ENCODE results near the gene B3GNT5.

Gene B3GNT5

DNA sequence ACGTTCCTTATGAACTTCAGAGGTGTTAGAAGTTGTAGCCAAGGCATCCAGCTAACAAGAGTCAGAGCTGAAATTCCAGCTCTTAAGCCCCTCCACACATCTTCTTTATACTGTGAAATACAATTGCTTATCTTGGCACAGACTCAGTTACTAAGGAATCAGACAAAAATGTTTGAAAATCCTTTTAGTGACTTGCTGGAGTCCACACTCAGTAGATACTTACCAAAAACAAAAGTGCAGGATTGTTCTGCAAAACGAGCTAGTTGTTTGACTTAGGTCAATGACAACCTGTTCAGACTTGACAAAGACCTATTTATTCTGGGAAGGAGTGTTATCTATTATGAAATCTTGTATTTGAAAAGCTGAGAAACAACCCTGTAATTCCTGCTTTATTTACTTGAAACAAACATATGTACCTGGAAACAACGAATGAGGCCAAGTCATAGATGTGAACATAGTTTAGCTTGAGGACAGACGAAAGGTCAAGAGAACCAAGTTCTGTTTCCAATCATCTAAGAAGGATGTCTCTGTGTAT, 38.5 kb downstream of the B3GNT5 start:
- no peak for DNase-seq (ENCODE audit: low read depth)

DNA sequence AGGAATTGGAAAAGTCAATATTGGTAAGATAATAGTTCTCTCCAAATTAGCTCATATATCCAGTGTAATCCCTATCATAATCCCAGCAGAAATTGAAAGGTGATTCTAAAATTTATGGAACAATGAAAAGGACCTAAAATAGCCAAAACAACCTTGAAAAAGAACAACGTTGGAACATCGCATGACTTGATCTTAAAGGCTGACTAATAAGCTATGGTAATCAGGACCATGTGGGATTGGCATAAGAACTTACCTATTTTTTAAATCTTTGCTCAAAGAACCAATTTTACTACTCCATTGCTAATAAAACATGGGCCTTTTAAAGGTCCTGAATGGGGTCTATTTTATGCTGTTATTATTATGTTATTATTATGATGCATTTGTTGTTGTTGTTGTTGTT, 40.9 kb downstream of the B3GNT5 start:
- no peak for DNase-seq (ENCODE audit: low read depth)

DNA sequence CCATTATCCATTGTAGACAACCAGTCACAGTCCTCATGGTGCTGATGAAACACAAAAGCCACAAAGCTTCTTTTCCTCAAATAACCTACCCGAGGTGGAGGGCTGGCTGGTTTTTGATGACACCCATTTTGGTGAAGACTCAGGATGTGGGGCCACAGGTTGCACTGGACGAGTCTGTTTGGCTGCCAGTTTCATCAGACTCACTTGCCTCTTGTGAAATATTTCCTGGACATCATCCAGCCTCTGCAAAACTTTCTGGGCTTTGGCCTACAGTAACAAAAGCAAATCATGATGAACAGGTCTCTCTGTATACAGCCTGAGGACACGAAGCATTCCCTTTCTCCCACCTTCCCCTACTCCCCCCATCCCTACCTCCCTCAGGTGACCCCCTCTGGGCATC, 42.2 kb downstream of the B3GNT5 start:
- no peak for DNase-seq (ENCODE audit: low read depth)

DNA sequence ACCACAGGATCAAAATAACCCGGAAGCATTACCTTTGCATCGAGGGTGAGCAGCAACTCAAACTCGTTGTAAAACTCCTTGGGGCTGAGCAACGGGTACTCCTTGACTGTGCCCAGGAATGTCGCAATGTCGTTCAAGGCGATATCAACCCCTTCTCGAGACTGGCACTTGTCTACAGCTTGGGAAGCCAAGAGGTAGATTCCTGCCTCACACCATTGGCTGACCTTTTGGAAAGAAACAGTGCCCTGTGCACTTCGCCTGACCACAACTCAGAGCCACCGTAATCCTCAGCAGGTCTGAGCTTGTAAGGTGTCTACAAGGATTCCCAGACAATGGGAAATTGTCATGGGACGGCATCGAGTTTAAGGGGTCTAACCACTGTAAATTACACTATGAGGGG, 43.9 kb downstream of the B3GNT5 start:
- no peak for DNase-seq (ENCODE audit: low read depth)

DNA sequence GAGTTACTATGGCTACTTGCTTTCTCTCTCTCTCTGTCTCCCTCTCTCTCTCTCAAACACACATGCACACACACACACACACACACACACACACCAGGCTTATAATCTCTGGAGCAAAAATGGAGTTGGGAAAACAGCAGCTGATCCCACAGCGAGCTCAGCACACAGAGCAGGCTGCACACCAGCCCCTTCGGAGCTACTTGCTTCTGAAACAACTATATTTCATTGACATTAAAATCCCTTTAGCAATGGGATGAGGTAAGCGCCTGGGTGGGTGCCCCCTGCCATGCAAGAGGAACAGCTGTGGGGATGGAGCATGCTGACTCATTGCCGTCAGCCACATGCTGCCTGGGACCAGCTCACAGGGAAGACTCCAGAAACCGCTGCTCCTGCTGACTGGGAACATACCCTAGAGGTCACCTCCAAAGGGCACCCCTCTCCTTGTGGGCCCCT, 45.7 kb downstream of the B3GNT5 start:
- no peak for DNase-seq (ENCODE audit: low read depth)

DNA sequence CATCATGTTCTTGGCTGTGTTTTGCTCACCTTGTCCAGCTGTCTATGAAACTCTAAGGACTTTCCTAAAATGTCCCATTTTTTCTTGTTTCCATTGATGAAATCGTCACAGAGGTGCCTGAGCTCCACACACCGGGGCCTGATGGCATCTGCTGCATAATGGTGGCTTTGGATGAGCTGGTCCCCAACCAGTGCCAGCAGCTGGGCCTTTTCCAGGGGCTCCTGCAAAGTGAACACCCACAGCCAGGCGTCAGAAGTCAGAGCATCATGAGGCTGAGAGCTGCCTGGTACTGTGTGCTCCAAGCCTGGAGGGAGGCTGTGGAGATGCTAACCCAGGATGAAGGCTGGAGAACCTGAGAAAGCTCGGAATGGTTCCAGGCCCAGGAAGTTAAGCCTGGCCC, 46.9 kb downstream of the B3GNT5 start:
- no peak for DNase-seq (ENCODE audit: low read depth)

DNA sequence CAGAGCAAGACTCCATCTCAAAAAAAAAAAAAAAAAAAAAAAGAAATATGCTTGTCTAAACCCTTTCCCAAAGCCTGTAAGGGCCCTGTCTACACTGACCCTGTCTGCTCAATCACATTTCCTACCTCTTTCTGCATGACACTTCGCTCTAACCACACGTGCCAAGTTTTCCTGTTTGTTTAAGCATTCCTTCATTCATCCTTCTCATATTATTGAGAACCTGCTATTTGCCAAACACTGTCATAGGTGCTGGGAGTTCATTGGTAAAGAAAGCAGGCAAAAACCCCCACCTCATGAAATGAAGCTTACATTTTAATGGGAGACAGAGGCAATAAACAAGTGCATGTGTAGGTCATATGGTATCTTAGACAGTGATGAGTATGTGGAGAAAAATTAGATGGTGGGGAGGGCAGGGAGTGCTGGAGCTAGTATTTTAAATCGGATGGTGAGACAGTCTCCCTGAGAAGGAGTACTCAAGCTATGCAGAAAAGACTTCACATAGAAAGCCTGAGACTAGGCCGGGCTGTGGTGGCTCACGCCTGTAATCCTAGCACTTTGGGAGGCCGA, 48.0 kb downstream of the B3GNT5 start:
- no peak for DNase-seq (ENCODE audit: low read depth)

DNA sequence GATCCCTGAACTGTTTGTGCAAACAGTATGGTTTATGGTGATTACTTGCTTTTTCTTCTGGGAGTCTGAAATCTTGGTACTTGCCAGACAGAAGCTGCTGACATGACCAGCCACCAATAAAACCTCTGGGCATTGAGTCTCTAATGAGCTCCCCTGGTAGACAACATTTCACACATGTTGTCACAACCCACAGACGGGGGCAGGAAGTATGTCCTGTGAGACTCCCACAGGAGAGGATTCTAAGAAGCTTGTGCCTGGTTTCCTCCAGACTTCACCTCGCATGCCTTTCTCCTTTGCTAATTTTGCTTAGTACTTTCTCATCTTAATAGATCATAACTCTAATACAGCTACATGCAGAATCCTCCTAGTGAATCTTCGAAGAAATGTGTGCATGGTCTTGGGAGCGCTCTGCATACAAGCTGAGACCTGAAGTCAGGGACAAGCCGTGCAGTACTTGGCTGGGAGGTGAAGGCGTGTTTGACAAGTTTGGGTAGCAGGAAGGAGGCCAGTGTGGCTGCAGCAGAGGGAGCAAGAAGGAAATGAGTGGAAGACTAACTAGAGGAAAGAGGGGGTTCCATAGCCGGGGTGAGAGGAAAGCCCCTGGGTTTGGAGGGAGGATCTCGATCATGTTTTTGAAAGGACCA, 49.0 kb downstream of the B3GNT5 start:
- no peak for DNase-seq (ENCODE audit: low read depth)

DNA sequence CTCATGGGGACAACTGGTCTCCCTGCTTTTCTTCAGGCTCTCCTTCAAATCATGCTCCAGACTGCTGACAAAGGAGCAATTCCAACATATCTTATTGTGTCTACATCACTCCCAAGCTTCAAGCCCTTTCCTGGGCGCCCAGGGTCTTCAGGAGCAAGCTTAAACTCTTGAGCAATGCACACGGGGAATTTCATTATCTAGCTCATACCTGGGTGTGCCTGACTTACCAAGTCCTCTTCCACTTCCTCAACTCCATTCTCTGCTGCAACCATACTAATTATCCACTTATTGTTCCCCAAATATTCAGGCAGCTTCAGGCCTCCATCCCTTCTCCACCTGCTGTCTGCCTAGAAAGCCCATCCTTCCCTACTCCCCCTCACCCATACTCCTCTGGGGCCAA, 50.6 kb downstream of the B3GNT5 start:
- DNase-seq (ENCODE audit: low read depth): no peak

DNA sequence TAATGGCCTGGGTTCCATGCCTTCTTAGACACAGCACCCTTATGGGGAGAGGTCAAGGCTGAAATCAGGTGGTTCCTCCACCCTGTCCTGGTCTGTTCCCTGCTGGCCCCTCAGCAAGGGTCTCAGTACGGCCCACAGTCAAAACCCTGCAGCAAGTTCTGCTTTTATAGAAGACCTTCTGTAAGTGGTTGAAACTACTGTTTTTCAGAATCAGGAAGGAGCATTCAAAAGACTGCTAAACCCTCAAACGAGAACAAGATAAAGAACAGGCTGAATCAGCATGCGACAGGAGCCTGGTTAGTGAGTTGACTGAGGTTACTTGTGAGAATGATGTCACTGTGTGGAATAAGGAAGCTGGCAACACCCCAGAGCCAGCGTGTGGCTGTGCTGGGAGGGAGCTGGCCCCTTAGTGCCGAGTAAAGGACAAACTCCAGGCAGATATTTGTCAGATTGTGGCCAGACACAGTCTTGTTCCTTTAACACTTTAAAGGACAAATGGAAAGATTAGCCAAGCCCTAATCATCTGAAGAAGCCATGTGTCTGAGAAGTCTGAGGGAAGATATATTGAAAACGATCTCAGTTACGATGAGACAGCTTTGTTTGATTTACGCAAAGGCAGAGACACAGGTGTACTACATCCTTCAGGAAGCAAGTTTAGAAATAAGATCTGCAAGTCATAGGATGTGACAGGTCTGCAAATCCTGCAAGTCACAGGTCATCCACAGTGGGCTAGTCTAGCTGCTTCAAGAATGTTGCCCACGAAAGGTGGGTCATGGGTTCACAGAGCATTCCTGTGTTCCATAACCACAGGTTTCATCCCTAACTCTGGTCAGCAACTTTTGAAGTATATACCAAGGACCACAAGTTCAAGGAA, 54.0 kb downstream of the B3GNT5 start:
- DNase-seq (ENCODE audit: low read depth): peak; percentile 14

DNA sequence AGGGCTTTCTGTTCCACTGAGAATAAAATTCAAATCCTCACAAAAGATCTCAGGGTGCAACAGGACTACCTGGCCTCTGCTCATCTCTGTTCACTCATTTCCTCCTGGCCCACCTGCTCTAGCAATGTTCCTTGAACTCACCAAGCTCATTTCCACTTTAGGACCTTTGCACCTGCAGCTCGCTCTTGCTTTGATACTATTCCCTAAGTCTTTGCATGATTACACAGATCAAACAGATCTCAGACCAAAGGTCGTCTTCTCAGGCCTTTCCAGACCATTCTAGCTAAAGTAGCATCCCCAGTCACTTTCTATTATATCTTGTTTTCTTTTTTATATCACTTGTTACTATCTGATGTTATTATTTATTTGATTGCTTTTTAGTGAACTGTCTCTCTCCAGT, 54.7 kb downstream of the B3GNT5 start:
- no peak for DNase-seq (ENCODE audit: low read depth)

DNA sequence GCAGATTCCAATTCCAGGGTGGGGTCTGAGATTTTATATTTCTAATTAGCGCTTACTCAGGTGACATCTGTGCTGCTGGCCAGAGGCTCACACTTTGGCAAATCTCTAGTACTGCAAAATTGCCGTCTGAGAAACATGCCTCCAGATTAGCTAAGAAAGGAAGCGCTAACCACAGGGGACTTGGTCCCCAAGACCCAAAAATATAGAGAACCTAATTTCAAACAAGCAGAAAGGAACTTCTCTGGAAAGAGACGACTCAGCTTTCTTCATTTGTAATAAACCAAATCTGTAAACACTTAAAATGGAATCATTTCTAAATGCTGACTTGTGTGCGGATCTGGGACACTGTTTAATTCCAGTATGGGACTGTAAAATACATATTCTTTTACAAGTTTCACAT, 55.7 kb downstream of the B3GNT5 start:
- no peak for DNase-seq (ENCODE audit: low read depth)

DNA sequence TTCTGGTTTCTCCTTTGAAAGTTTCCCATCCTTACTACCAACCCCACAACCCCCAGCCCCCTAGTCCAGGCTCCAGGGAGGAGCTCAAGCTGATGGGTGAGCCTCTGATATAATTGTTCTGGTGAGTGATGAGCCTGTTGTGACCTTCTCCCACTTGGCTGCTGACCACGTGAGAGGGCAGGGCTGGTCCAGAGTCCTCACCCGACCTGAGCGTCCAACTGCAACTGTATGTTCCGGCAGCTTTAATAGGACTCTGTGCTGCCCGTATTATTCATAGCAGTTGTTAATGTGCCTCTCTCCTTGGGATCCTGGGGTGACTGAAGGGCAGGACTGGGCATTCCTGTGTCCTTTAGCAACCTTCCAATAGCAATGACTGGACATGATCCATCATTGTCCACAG, 56.2 kb downstream of the B3GNT5 start:
- DNase-seq (ENCODE audit: low read depth): no peak

DNA sequence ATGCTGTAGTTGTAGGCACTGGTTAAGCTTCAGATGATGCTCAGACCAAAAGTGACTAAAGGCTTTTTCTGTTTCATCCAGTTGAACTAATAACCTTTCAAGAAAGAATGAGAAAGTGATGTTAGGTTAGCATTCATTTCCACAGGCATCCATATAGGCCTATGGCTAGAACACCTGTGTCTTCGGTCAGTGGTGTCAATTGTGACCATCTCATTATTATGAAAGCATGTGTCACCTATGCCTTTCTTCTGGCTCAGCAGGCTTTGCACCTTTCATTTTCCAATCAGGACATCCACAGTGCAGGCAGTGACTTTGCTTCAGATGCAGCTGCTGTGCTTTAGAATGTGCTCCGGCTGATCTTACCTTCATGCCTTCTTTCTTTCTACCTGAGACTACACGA, 57.9 kb downstream of the B3GNT5 start:
- no peak for DNase-seq (ENCODE audit: low read depth)

DNA sequence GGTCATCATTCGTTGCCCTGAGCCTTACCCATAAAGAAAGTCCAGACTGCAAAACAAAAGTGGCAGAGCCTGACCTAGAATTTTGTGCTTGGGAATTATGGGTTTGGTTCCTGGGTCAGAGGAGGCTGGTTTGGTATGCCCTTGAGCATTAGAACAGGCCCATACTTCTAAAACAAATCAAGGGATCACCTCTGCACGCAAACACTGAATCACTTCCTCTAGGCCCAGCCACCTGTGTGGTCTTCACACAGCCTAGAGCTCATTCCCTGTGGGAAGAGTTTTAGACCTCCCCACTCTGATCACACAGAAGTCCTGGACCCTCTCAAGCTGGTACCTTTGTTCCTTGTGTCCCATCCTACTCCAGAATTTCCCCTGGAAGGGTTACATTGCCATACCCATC, 59.4 kb downstream of the B3GNT5 start:
- DNase-seq (ENCODE audit: low read depth): no peak

DNA sequence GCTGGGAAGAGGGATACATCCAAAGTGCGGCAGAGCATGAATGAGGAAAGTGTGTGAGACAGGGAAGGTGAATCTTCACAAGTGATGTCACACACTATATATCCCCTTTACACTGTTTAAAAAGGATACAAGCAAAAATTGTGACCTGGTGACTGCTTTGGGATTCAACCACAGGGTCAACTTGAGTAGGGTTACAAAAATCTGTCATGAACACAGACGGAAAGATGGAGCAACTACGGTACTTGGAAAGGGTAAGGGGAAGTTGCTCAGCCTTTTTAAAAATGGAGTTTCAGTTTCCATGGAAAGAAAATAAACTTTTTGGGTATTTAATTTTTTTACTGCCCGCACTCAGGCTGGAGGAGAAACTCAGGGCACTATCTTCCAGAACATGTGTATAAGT, 60.3 kb downstream of the B3GNT5 start:
- no peak for DNase-seq (ENCODE audit: low read depth)

DNA sequence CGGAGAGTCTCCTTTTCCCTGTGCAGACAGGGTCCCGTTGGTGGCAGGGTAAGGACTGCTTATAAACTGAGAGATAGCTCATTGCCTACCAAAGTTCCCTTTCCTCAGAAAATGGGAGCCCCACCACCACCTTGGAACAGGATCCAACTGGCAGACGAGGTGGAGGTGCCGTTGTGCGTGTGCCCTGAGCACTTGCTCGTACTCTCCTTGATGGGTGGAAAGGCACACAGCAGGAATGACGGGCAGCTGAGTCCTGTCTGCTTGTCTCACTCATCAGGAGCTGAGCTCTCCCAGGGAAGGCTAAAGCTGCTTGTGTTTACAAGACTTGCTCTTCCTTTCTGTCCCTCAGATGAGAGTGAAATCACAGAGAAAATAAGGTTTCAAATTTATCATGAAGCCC, 60.7 kb downstream of the B3GNT5 start:
- no peak for DNase-seq (ENCODE audit: low read depth)

DNA sequence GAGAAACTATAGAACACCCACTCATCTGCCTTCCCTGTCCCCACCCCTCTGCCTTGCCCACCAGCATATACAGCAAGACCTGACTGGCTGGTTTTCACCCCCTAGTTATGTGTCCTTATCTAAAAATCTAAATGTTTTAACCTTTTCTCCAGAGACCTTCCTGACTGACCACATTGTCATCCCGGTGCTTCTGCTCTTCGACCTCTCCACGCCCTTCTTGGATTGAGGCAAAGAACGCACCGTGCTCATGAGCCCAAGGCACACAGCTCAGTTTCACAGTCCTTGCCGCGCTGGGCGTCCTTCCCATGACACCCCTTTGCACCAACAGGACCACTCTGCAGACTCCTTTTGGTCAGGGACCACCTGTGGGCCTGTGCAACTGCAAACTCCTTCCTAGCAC, 62.7 kb downstream of the B3GNT5 start:
- DNase-seq (ENCODE audit: low read depth): no peak

DNA sequence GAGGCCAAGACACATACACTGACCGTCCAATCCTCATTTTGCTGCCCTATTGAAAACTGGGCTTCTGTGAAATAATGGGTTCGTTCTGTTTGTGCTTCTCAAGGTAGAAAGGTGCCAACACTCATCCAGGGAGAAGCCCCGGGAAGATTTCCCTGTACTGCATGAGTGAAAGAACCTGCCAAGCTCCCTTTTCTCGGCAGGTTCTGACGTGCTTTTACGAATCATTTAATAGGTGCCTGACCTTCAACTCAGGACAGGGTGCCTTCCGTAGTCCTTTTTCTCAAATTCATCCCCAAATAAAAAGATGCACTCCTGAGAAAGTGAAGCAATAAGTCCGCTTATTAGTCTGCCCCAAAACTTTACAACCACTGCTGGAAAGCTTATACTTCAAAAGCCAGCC, 64.2 kb downstream of the B3GNT5 start:
- no peak for DNase-seq (ENCODE audit: low read depth)

DNA sequence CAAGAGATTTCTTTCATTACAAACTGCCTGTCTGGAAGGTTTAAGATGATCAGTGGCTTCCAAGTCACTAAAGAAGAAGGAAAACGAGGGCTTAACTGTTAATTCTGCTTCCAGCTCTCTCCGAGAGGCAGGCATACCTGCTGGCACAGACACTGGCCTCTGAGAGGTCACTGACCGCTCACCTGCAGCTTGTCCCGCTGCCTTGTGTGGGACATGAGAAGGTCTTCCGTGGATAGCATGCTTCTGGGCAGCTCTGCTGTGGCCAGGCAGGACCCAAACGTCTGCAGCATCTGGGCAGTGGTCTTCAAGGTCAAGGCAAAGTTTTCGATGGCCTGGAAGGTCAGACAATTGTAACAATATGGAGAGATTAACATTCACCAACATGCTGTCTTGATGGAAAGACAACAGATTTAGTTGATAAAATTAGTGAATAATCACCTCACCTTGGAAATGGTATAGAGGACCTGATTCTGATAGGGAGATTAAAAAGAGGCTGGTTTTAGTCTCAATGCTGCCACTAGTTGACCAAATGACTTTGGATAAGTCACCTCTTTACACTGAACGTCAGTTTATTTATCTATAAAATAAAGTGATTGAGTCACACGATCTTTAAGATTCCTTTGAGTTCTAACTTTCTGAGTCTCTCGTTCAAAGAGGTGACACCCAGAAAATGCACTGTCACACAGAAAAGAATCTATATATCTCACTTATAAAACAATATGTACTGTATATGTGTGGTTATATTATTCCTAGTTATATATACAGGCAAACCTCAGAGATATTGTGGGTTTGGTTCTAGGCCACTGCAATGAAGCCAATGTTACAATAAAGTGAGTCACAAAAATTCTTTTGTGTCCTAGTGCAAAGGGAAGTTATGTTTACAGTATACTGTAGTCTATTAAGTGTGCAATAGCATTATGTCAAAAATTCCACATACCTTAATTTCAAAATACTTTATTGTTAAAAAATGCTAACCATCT, 65.1 kb downstream of the B3GNT5 start:
- DNase-seq (ENCODE audit: low read depth): no peak

DNA sequence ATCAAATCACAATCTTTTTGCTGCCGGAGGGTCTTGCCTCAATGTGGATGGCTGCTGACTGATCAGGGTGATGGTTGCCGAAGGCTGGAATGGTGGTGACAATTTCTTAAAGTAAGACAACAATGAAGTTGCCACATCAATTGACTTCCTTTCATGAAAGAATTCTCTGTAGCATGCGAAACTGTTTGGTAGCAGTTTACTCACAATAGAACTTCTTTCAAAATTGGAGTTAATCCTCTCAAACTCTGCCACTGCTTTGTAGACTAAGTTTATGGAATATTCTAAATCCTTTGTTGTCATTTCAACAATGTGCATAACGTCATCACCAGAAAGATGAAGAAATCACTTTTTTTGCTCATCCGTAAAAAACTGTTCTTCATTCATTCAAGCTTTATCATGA, 65.8 kb downstream of the B3GNT5 start:
- no peak for DNase-seq (ENCODE audit: low read depth)

DNA sequence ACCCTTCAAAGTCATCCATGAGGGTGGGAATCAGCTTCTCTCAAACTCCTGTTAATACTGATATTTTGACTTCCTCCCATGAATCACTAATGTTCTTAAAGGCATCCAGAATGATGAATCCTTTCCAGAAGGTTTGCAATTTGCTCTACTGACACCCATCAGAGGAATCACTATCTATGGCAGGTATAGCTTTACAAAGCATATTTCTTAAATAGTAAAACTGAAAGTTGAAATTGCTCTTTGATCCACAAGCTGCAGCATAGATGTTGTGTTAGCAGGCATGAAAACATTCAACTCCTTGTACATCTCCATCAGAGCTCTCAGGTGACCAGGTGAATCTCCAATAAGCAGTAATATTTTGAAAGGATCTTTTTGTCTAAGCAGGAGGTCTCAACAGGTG, 66.3 kb downstream of the B3GNT5 start:
- no peak for DNase-seq (ENCODE audit: low read depth)
